K562 (cell line): ENCODE data around the gene RAB27B. TPM values are rescaled to one million over a fixed set of nuclear protein-coding genes. Genes with fewer than 3 reads are reported as not detected.
"Not testable (repeated sequence)": the region's sequence is repeated elsewhere in the genome, so short reads cannot be mapped to it uniquely, and the experiment has no call there.

Experiments
- ATAC-seq: fragments of 200-7000 bp; cut with Tn5 transposase; 3 replicates; pipeline ENCODE4 v1.9.1; 2020; ENCODE audit warnings: moderate library complexity
- BruUV-seq: library from RNA; stranded (reverse); fragments of 400-500 nt; replicated peaks from 2 replicates; lab custom pipeline; 2021; lab: Mats Ljungman, UMichigan
- CTCF ChIA-PET: fragments of 300-600 bp; formaldehyde crosslinking; extraction: SDS; loops from one replicate; lab custom pipeline; 2021; ENCODE audit warnings: low intra/inter-chr PET ratio; lab: Yijun Ruan, JAX
- POLR2A ChIA-PET: fragments of 300-600, 350-650 bp; sonication (Branson Sonifier 250); formaldehyde crosslinking; extraction: SDS; loops from one replicate; lab custom pipeline; 2021; ENCODE audit warnings: antibody characterized with exemption, inconsistent platforms; lab: Yijun Ruan, JAX
- DNase-seq, 4 experiments: peaks; one replicate each; pipeline versions ENCODE4 v3.0.0 to v3.0.0-alpha.2; 2011 to 2018; ENCODE audit warnings: low spot score in 3 of 4, mixed read lengths in 3 of 4; ENCODE audit errors: extremely low read depth in 1 of 4
- FAIRE-seq: peaks from 2 replicates; lab custom pipeline; 2011; peaks lifted over from hg19 to GRCh38; lab: Jason Lieb, UNC
- H2AFZ ChIP-seq: 2 replicates; pipeline ENCODE4 v1.6.0; 2011; ENCODE audit warnings: low read depth, low read length, control low read depth, inconsistent platforms
- H3K27ac ChIP-seq: fragments of 200-600 bp; 3 replicates; pipeline ENCODE4 v1.8.0; 2011; ENCODE audit warnings: low read depth, mild to moderate bottlenecking, control low read depth, inconsistent platforms, low read length, moderate library complexity, mixed read lengths; ENCODE audit errors: extremely low read depth
- H3K27me3 ChIP-seq, 2 experiments: fragments of 300-600 bp in 1 of 2; 2 replicates in 1 of 2; 3 replicates in 1 of 2; pipeline versions ENCODE4 v1.6.0 to v1.8.0; 2011; ENCODE audit warnings: inconsistent platforms in 2 of 2, low read length in 2 of 2, mild to moderate bottlenecking in 1 of 2, mixed read lengths in 1 of 2, moderate library complexity in 1 of 2; ENCODE audit not compliant: control insufficient read depth in 2 of 2, insufficient read depth in 2 of 2
- H3K36me3 ChIP-seq: fragments of 300-600 bp; 3 replicates; pipeline ENCODE4 v1.8.0; 2011; ENCODE audit warnings: mild to moderate bottlenecking, low read length, inconsistent platforms; ENCODE audit not compliant: control insufficient read depth, insufficient read depth
- H3K4me1 ChIP-seq, 2 experiments: fragments of 200-600 bp in 1 of 2; replicated peaks in 1 of 2; 2 replicates in 1 of 2; 3 replicates in 1 of 2; pipeline versions ENCODE4 v1.5.1 to v1.8.0; 2011; ENCODE audit warnings: inconsistent platforms in 2 of 2, low read length in 2 of 2, mild to moderate bottlenecking in 1 of 2, mixed read lengths in 1 of 2, moderate library complexity in 1 of 2; ENCODE audit not compliant: control insufficient read depth in 2 of 2, insufficient read depth in 2 of 2
- H3K4me2 ChIP-seq: 2 replicates; pipeline ENCODE4 v1.6.1; 2011; ENCODE audit warnings: low read length, control low read depth, inconsistent platforms, mixed read lengths; ENCODE audit not compliant: insufficient read depth
- H3K4me3 ChIP-seq: fragments of 200-600 bp; sonication (generic), shearing (Covaris generic); 2 replicates; pipeline ENCODE4 v1.5.1; 2016; ENCODE audit warnings: control low read depth, inconsistent platforms
- H3K79me2 ChIP-seq: fragments of 200-600 bp; 3 replicates; pipeline ENCODE4 v1.8.0; 2011; ENCODE audit warnings: low read length, inconsistent platforms; ENCODE audit not compliant: control insufficient read depth, insufficient read depth
- H3K9ac ChIP-seq, 2 experiments: 2 replicates each; pipeline versions ENCODE4 v1.6.0 to v1.6.1; 2011; ENCODE audit warnings: low read depth in 2 of 2, low read length in 2 of 2, control low read depth in 1 of 2, inconsistent platforms in 1 of 2, mild to moderate bottlenecking in 1 of 2, mixed read lengths in 1 of 2; ENCODE audit not compliant: insufficient read depth in 1 of 2
- H3K9me1 ChIP-seq: one replicate; pipeline ENCODE4 v1.6.0; 2011; ENCODE audit warnings: inconsistent platforms, mild to moderate bottlenecking, low read length, moderate library complexity; ENCODE audit not compliant: control insufficient read depth, insufficient read depth
- H3K9me3 ChIP-seq: replicated peaks from 2 replicates; pipeline ENCODE4 v1.5.1; 2011; ENCODE audit warnings: low read depth, low read length, inconsistent platforms; ENCODE audit not compliant: control insufficient read depth, insufficient read depth
- H4K20me1 ChIP-seq: replicated peaks from 2 replicates; pipeline ENCODE4 v1.6.1; 2011; ENCODE audit warnings: low read length, inconsistent platforms, mixed read lengths; ENCODE audit not compliant: control insufficient read depth, insufficient read depth
- FOSL1 ChIP-seq: fragments of 200-800 bp; sonication (Bioruptor generic); conservative IDR thresholded peaks from 2 replicates; pipeline ENCODE4 v1.6.1; 2016; ENCODE audit warnings: missing genetic modification characterization, missing compliant biosample characterization
- KDM5B ChIP-seq: fragments of 200-600 bp; sonication (generic); IDR thresholded peaks from 2 replicates; pipeline ENCODE4 v1.6.1; 2012; ENCODE audit warnings: low read depth, mild to moderate bottlenecking, moderate library complexity, low read length, control low read depth, inconsistent platforms; ENCODE audit not compliant: insufficient replicate concordance
- ZNF217 ChIP-seq: sonication (generic); formaldehyde crosslinking; IDR thresholded peaks from 2 replicates; pipeline ENCODE4 v1.8.0; 2022; ENCODE audit warnings: mild to moderate bottlenecking, missing genetic modification reagents
- WGBS: fragments of 100-300 bp; shearing (Covaris generic); methylation state at CpG from one replicate; pipeline ENCODE4 v1.1.6; 2016; ENCODE audit warnings: low coverage, mixed read lengths; ENCODE audit not compliant: insufficient coverage; ENCODE audit errors: missing lambda C conversion rate; 5-methylcytosine and 5-hydroxymethylcytosine counted together
- in situ Hi-C: fragments of 300-500 bp; cut with MboI; formaldehyde crosslinking; loops from 4 replicates; pipeline ENCODE4 v1.15.0; 2018; ENCODE audit warnings: inconsistent platforms, mixed read lengths
- intact Hi-C: fragments of 100-400 bp; cut with micrococcal nuclease; formaldehyde crosslinking; loops from 2 replicates; pipeline ENCODE4 v1.14.2; 2022
- polyA plus RNA-seq, 8 experiments: library from polyadenylated mRNA; depleted of rRNA in 4 of 8; stranded (reverse) in 5 of 8; unstranded in 3 of 8; fragments of >200 nt; fragmentation: Nextera tagmentation in 2 of 8; fragmentation: Illumina TruSeq in 1 of 8; extraction: Ambion mirVana in 2 of 8; extraction: Trizol in 1 of 8; gene quantifications; 2 replicates each; pipeline versions ENCODE4 v1.2.1 to v1.2.3, GENCODE V29; 2011 to 2014; ENCODE audit warnings: inconsistent platforms in 1 of 8, missing spikeins in 1 of 8
- total RNA-seq, 7 experiments: library from RNA; depleted of rRNA in 6 of 7; stranded (reverse); fragments of >200 nt in 6 of 7; fragmentation: Illumina TruSeq in 2 of 7; extraction: Trizol in 2 of 7; gene quantifications; 2 replicates each; pipeline versions ENCODE4 v1.2.1 to v1.2.3, GENCODE V29; 2011 to 2021; ENCODE audit warnings: low replicate concordance in 1 of 7
- TF ChIP-seq, protein P1 (sequence below): IDR thresholded peaks from 2 replicates; pipeline ENCODE4 v1.6.1; 2014; ENCODE audit warnings: antibody characterized with exemption
- TF ChIP-seq, protein P2 (sequence below), 2 experiments: fragments of 200-800 bp in 1 of 2; sonication (Bioruptor generic) in 1 of 2; sonication (generic) in 1 of 2; formaldehyde crosslinking in 1 of 2; IDR thresholded peaks in 1 of 2; conservative IDR thresholded peaks in 1 of 2; 2 replicates each; pipeline versions ENCODE4 v1.5.0 to v1.6.1; 2016 to 2020; ENCODE audit warnings: missing compliant biosample characterization in 1 of 2, missing genetic modification characterization in 1 of 2, missing genetic modification reagents in 1 of 2

The RAB27B gene
- total and polyA plus RNA-seq, 9 of the 15 experiments (the other 6 are each of a cell fraction or from before 2014, with no cell fraction given) = 0.44 to 5.7 (median 1.2) TPM

DNA sequence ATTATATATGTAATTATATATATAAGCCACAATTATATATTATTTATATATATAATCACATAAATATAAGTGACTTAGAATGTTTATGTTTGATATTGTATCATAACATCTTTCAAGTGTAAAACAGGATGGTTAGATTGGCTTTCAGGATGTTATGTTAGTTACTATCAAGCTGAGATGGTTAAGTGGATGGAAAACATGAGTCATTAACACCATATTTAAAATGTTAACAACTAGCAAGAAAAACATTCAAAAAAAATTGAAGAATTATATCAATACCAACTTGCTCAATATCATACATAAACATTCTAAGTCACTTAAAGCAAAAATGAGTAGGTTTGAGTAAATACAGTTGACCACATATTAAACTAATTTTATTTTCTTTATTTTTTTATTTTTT, 21.8 kb upstream of the RAB27B start:
- CTCF ChIA-PET = no interaction called here
- peaks cover 0 to 10% of the 10 kb centered on the region in 2 experiments; a peak in 3 of 5 replicates for H3K4me1 ChIP-seq
- H3K27ac ChIP-seq = no peak overlapping the region
- H2AFZ ChIP-seq = no peak overlapping the region
- TF ChIP-seq FOSL1 (tag) (peak; percentile 71), ZNF217 (CRISPR knock-in tag) (no peak), KDM5B (no peak)
- POLR2A ChIA-PET = no interaction called here
- in situ Hi-C loops = no loop called here
- H3K4me3 ChIP-seq = no peak overlapping the region
- no peaks in the 10 kb centered on the region for H3K9me1 ChIP-seq
- H3K9ac ChIP-seq = no peak overlapping the region
- H3K27me3 ChIP-seq = no peaks in the 10 kb centered on the region
- ATAC-seq = no peak
- no peaks in the 10 kb centered on the region for H3K9me3 ChIP-seq
- no peaks in the 10 kb centered on the region for H3K79me2 ChIP-seq
- no peak for DNase-seq
- H3K4me2 ChIP-seq = no peak overlapping the region
- intact Hi-C loops = no loop called here
- BruUV-seq = no TSS peak
- H3K36me3 ChIP-seq = no peaks in the 10 kb centered on the region
- no peak for FAIRE-seq
- no peaks in the 10 kb centered on the region for H4K20me1 ChIP-seq

DNA sequence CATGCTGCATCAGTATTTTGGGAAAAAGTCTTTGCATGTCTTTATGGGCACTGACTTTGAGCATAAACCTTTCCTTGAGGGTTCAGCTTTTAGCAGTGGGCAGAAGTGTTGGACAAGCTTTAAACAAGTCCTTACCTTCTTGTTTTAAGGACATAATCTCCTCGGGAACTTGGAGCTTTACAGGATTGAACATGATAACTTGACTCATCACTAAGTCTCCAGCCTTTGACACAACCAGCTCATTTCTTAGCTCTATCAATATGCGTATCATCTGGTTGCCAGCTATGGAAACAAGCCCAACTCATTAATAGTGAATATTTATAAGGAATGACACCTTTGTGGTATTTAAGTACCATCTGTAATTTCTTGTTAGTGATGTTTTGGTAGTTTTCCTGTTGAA, 21.0 kb upstream of the RAB27B start:
- no peaks in the 10 kb centered on the region for H4K20me1 ChIP-seq
- CTCF ChIA-PET = no interaction called here
- no peaks in the 10 kb centered on the region for H3K9me1 ChIP-seq
- ATAC-seq = no peak
- H3K27me3 ChIP-seq = no peaks in the 10 kb centered on the region
- no TSS peak for BruUV-seq
- intact Hi-C loops = no loop called here
- H3K9ac ChIP-seq = no peak overlapping the region
- no peak overlapping the region for H3K4me2 ChIP-seq
- TF ChIP-seq, protein P1, sequence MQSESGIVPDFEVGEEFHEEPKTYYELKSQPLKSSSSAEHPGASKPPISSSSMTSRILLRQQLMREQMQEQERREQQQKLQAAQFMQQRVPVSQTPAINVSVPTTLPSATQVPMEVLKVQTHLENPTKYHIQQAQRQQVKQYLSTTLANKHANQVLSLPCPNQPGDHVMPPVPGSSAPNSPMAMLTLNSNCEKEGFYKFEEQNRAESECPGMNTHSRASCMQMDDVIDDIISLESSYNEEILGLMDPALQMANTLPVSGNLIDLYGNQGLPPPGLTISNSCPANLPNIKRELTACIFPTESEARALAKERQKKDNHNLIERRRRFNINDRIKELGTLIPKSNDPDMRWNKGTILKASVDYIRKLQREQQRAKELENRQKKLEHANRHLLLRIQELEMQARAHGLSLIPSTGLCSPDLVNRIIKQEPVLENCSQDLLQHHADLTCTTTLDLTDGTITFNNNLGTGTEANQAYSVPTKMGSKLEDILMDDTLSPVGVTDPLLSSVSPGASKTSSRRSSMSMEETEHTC = no peak
- TF ChIP-seq, protein P2, sequence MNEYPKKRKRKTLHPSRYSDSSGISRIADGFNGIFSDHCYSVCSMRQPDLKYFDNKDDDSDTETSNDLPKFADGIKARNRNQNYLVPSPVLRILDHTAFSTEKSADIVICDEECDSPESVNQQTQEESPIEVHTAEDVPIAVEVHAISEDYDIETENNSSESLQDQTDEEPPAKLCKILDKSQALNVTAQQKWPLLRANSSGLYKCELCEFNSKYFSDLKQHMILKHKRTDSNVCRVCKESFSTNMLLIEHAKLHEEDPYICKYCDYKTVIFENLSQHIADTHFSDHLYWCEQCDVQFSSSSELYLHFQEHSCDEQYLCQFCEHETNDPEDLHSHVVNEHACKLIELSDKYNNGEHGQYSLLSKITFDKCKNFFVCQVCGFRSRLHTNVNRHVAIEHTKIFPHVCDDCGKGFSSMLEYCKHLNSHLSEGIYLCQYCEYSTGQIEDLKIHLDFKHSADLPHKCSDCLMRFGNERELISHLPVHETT (CRISPR knock-in tag; conservative IDR thresholded peaks at IDR 0.05 in 1 of 2, IDR thresholded peaks at IDR 0.05 in 1 of 2) = 0 out of 4 replicates have a peak, but pooled peaks of 1 of the 2 experiments have one; percentile 30
- TF ChIP-seq, all 486 proteins: peak for 1
- no peaks in the 10 kb centered on the region for H3K9me3 ChIP-seq
- DNase-seq (no peak), FAIRE-seq (no peak)
- H3K27ac ChIP-seq = no peak overlapping the region
- in situ Hi-C loops = no loop called here
- 42% methylated on average over 2 of the region's 2 CpGs for WGBS
- no peak overlapping the region for H2AFZ ChIP-seq
- H3K79me2 ChIP-seq = no peaks in the 10 kb centered on the region
- H3K4me3 ChIP-seq = no peak overlapping the region
- no peaks in the 10 kb centered on the region for H3K36me3 ChIP-seq
- peaks cover 0 to 10% of the 10 kb centered on the region in 2 experiments; a peak in 3 of 5 replicates for H3K4me1 ChIP-seq
- POLR2A ChIA-PET = no interaction called here

DNA sequence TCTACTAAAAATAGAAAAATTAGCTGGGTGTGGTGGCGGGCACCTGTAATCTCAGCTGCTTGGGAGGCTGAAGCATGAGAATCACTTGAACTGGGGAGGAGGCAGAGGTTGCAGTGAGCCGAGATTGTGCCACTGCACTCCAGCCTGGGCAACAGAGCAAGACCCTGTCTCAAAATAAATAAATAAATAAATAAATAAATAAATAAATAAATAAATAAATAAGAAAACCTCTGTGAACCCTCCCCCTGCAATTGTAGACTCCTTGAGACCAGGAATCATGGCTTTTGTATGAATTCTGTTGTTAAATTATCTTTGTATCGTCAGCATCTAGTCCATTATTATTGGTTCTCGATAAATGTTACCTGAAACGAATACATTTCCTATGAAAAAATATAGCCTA, 17.6 kb upstream of the RAB27B start:
- H3K4me1 ChIP-seq, H3K9ac ChIP-seq, intact Hi-C loops, H3K9me1 ChIP-seq, BruUV-seq, H3K4me2 ChIP-seq, H4K20me1 ChIP-seq, H3K4me3 ChIP-seq, ATAC-seq, H3K9me3 ChIP-seq, H3K36me3 ChIP-seq, H3K79me2 ChIP-seq, H3K27me3 ChIP-seq, H3K27ac ChIP-seq, CTCF ChIA-PET, DNase-seq, FAIRE-seq, in situ Hi-C loops, POLR2A ChIA-PET, H2AFZ ChIP-seq: not testable (repeated sequence)
- WGBS = 52% methylated on average over 4 of the region's 5 CpGs
